Activated T-helper 2 cell treated with anti-CD3 and anti-CD28 coated beads, Interferon-gamma antibody, Interleukin-2, Interleukin-4, amounts not matched to agents 10 μg/mL and 5 μg/mL and 100 μg/mL, durations not matched to agents 14 hours and 24 hours and 36 hours (primary cell): ENCODE results near the gene PITX3. TPM values are rescaled to one million over a fixed set of nuclear protein-coding genes. Genes with fewer than 3 reads are reported as not detected.
"Not testable (repeated sequence)": the region's sequence is repeated elsewhere in the genome, so short reads cannot be mapped to it uniquely, and the experiment has no call there.

ENCODE experiments used
- DNase-seq: peaks from one replicate; pipeline ENCODE4 v3.0.0; 2021; ENCODE audit warnings: low spot score
- H3K27ac Mint-ChIP-seq: one replicate; pipeline ENCODE4 v1.8.0; 2021; ENCODE audit warnings: mixed read lengths
- H3K27me3 Mint-ChIP-seq: one replicate; pipeline ENCODE4 v1.8.0; 2021; ENCODE audit warnings: low read depth, mixed read lengths
- H3K36me3 Mint-ChIP-seq: one replicate; pipeline ENCODE4 v1.8.0; 2021; ENCODE audit warnings: low read depth, mixed read lengths
- H3K4me1 Mint-ChIP-seq: one replicate; pipeline ENCODE4 v1.8.0; 2021; ENCODE audit warnings: low read depth, mixed read lengths
- H3K4me3 Mint-ChIP-seq: one replicate; pipeline ENCODE4 v1.8.0; 2021; ENCODE audit warnings: low read depth, mild to moderate bottlenecking, moderate library complexity, mixed read lengths
- H3K9me3 Mint-ChIP-seq: one replicate; pipeline ENCODE4 v1.8.0; 2021; ENCODE audit warnings: mixed read lengths
- intact Hi-C: fragments of 100-400 bp; cut with micrococcal nuclease; formaldehyde crosslinking; loops from one replicate; pipeline ENCODE4 v1.15.1; 2023
- total RNA-seq: library from RNA; stranded (reverse); gene quantifications from 2 replicates; pipeline ENCODE4 v1.2.3, GENCODE V29; 2022

Gene PITX3
- total RNA-seq, 1 donor from 2014 or later: 0.46 TPM

GRCh38 chr10:102275343-102275742 lies 34.0 kb upstream of the PITX3 start:
- H3K27me3 Mint-ChIP-seq: no peaks in the 10 kb centered on the region
- no peak overlapping the region for H3K4me3 Mint-ChIP-seq
- intact Hi-C loops: no loop called here
- DNase-seq: no peak
- H3K9me3 Mint-ChIP-seq: no peaks in the 10 kb centered on the region
- peaks cover 12% of the 10 kb centered on the region for H3K36me3 Mint-ChIP-seq
- peaks cover 14% of the 10 kb centered on the region for H3K4me1 Mint-ChIP-seq
- no peak overlapping the region for H3K27ac Mint-ChIP-seq

GRCh38 chr10:102274062-102274461 lies 32.8 kb upstream of the PITX3 start:
- Mint-ChIP-seq H3K27me3 (no peaks in the 10 kb centered on the region), H3K36me3 (peaks cover 15% of the 10 kb centered on the region), H3K27ac (no peak overlapping the region), H3K9me3 (no peaks in the 10 kb centered on the region), H3K4me3 (no peak overlapping the region), H3K4me1 (peaks cover 7% of the 10 kb centered on the region)
- no peak for DNase-seq
- intact Hi-C loops: no loop called here

GRCh38 chr10:102269017-102269416 lies 27.7 kb upstream of the PITX3 start:
- Mint-ChIP-seq H3K4me3 (no peak overlapping the region), H3K9me3 (no peaks in the 10 kb centered on the region), H3K4me1 (peaks cover 33% of the 10 kb centered on the region), H3K27me3 (no peaks in the 10 kb centered on the region), H3K27ac (peak overlapping the region; percentile 78), H3K36me3 (peaks cover 31% of the 10 kb centered on the region)
- DNase-seq: no peak
- intact Hi-C loops: loop anchor here (5.0 kb wide), 1 partner anchor 33 kb away; no protein-coding TSS in a partner anchor

- no peak for DNase-seq
- intact Hi-C loops: loop anchor here (1.0 to 5.0 kb wide), 2 partner anchors 15 to 34 kb away; no protein-coding TSS in a partner anchor
- Mint-ChIP-seq H3K27me3 (no peaks in the 10 kb centered on the region), H3K36me3 (peaks cover 28% of the 10 kb centered on the region), H3K4me1 (peaks cover 31% of the 10 kb centered on the region), H3K27ac (peak overlapping the region; percentile 78), H3K4me3 (no peak overlapping the region), H3K9me3 (no peaks in the 10 kb centered on the region)
Observed at GRCh38 chr10:102268375-102268888, 27.1 kb upstream of the PITX3 start.

- Mint-ChIP-seq H3K4me1 (peaks cover 29% of the 10 kb centered on the region), H3K4me3 (no peak overlapping the region), H3K27ac (peak overlapping the region; percentile 78), H3K9me3 (no peaks in the 10 kb centered on the region), H3K36me3 (peaks cover 33% of the 10 kb centered on the region), H3K27me3 (no peaks in the 10 kb centered on the region)
- intact Hi-C loops: loop anchor here (1.0 to 5.0 kb wide), 2 partner anchors 16 to 35 kb away; no protein-coding TSS in a partner anchor
- no peak for DNase-seq
Observed at GRCh38 chr10:102267748-102268147, 26.4 kb upstream of the PITX3 start.

GRCh38 chr10:102266670-102267069 lies 25.4 kb upstream of the PITX3 start:
- H3K27me3 Mint-ChIP-seq: no peaks in the 10 kb centered on the region
- H3K4me3 Mint-ChIP-seq: no peak overlapping the region
- H3K4me1 Mint-ChIP-seq: peaks cover 29% of the 10 kb centered on the region
- H3K27ac Mint-ChIP-seq: no peak overlapping the region
- H3K9me3 Mint-ChIP-seq: no peaks in the 10 kb centered on the region
- no peak for DNase-seq
- intact Hi-C loops: loop anchor here (5.0 kb wide), 1 partner anchor 36 kb away; no protein-coding TSS in a partner anchor
- H3K36me3 Mint-ChIP-seq: peaks cover 44% of the 10 kb centered on the region

GRCh38 chr10:102264371-102264770 lies 23.1 kb upstream of the PITX3 start:
- H3K27me3 Mint-ChIP-seq: no peaks in the 10 kb centered on the region
- H3K27ac Mint-ChIP-seq: no peak overlapping the region
- peaks cover 31% of the 10 kb centered on the region for H3K4me1 Mint-ChIP-seq
- H3K9me3 Mint-ChIP-seq: no peaks in the 10 kb centered on the region
- intact Hi-C loops: no loop called here
- no peak for DNase-seq
- peaks cover 60% of the 10 kb centered on the region for H3K36me3 Mint-ChIP-seq
- no peak overlapping the region for H3K4me3 Mint-ChIP-seq

- Mint-ChIP-seq H3K4me1 (peaks cover 17% of the 10 kb centered on the region), H3K9me3 (no peaks in the 10 kb centered on the region), H3K4me3 (no peak overlapping the region), H3K27me3 (no peaks in the 10 kb centered on the region), H3K36me3 (peaks cover 56% of the 10 kb centered on the region), H3K27ac (no peak overlapping the region)
- no peak for DNase-seq
- intact Hi-C loops: no loop called here
Observed at GRCh38 chr10:102262744-102263370, 21.5 kb upstream of the PITX3 start.

- intact Hi-C loops: no loop called here
Observed at GRCh38 chr10:102261842-102262241, 20.5 kb upstream of the PITX3 start.

GRCh38 chr10:102261196-102261595 lies 19.9 kb upstream of the PITX3 start:
- DNase-seq: no peak
- Mint-ChIP-seq H3K36me3 (peaks cover 56% of the 10 kb centered on the region), H3K4me1 (peaks cover 8% of the 10 kb centered on the region), H3K9me3 (no peaks in the 10 kb centered on the region), H3K27ac (peak overlapping the region; percentile 22), H3K4me3 (no peak overlapping the region), H3K27me3 (no peaks in the 10 kb centered on the region)
- intact Hi-C loops: no loop called here

More at GRCh38 chr10:102261842-102262241, 20.5 kb upstream of the PITX3 start:
- Mint-ChIP-seq H3K36me3 (peaks cover 56% of the 10 kb centered on the region), H3K27me3 (no peaks in the 10 kb centered on the region), H3K9me3 (no peaks in the 10 kb centered on the region), H3K4me3 (no peak overlapping the region), H3K4me1 (peaks cover 11% of the 10 kb centered on the region), H3K27ac (no peak overlapping the region)
- no peak for DNase-seq

GRCh38 chr10:102255404-102255803 lies 14.1 kb upstream of the PITX3 start:
- Mint-ChIP-seq H3K27me3 (no peaks in the 10 kb centered on the region), H3K36me3 (peaks cover 25% of the 10 kb centered on the region), H3K4me1 (peaks cover 9% of the 10 kb centered on the region), H3K9me3 (no peaks in the 10 kb centered on the region), H3K4me3 (no peak overlapping the region), H3K27ac (no peak overlapping the region)
- DNase-seq: no peak
- intact Hi-C loops: no loop called here

GRCh38 chr10:102254426-102254825 lies 13.1 kb upstream of the PITX3 start:
- Mint-ChIP-seq H3K27me3 (no peaks in the 10 kb centered on the region), H3K27ac (no peak overlapping the region), H3K36me3 (peaks cover 20% of the 10 kb centered on the region), H3K4me1 (peaks cover 7% of the 10 kb centered on the region), H3K4me3 (no peak overlapping the region), H3K9me3 (no peaks in the 10 kb centered on the region)
- no peak for DNase-seq
- intact Hi-C loops: no loop called here

GRCh38 chr10:102252508-102252907 lies 11.2 kb upstream of the PITX3 start:
- Mint-ChIP-seq H3K36me3 (peaks cover 28% of the 10 kb centered on the region), H3K4me1 (peaks cover 13% of the 10 kb centered on the region)
- intact Hi-C loops, DNase-seq, H3K27me3 Mint-ChIP-seq, H3K9me3 Mint-ChIP-seq, H3K27ac Mint-ChIP-seq, H3K4me3 Mint-ChIP-seq: not testable (repeated sequence)
